T-cell (primary cell): ENCODE measurements around the gene GPR45. TPM values are rescaled to one million over a fixed set of nuclear protein-coding genes. Genes with fewer than 3 reads are reported as not detected.

Source experiments
- ATAC-seq, 4 experiments: fragments of 200-7000 bp in 3 of 4; fragments of 150-1000 bp in 1 of 4; cut with Tn5 transposase; replicated peaks in 1 of 4; 1 replicate in 3 of 4; 2 replicates in 1 of 4; pipeline ENCODE4 v1.10.0; 2021; ENCODE audit warnings: moderate library complexity in 3 of 4, mild to moderate bottlenecking in 2 of 4, moderate number of reproducible peaks in 1 of 4
- CTCF ChIA-PET, 2 donors: fragments of 300-600 bp; sonication (Branson Sonifier 250); formaldehyde crosslinking; loops; one replicate each; lab custom pipeline; 2022; ENCODE audit warnings: antibody characterized with exemption in 2 of 2; lab: Charles Lee
- POLR2A ChIA-PET, 2 donors: fragments of 300-600 bp; sonication (Branson Sonifier 250); formaldehyde crosslinking; loops; one replicate each; lab custom pipeline; 2022; ENCODE audit warnings: antibody characterized with exemption in 2 of 2; lab: Charles Lee
- DNase-seq, 35 experiments: peaks; one replicate each; pipeline versions ENCODE4 v3.0.0 to v3.0.0-alpha.2; 2013 to 2023
- H3K27ac ChIP-seq: one replicate; pipeline ENCODE4 v1.5.1; 2013; ENCODE audit warnings: low read length
- H3K27me3 ChIP-seq, 2 experiments: replicated peaks in 1 of 2; 1 replicate in 1 of 2; 2 replicates in 1 of 2; pipeline versions ENCODE4 v1.6.1 to v1.7.0; 2013; ENCODE audit warnings: low read length in 1 of 2, mixed read lengths in 1 of 2; ENCODE audit not compliant: control insufficient read depth in 2 of 2, insufficient read depth in 2 of 2; ENCODE audit errors: extremely low read depth in 1 of 2
- H3K36me3 ChIP-seq, 2 donors: 1 replicate in 1 of 2; 2 replicates in 1 of 2; pipeline versions ENCODE4 v1.6.1 to v1.7.0; 2013; ENCODE audit warnings: low read length in 1 of 2; ENCODE audit not compliant: control insufficient read depth in 2 of 2, insufficient read depth in 1 of 2; ENCODE audit errors: extremely low read depth in 1 of 2
- H3K4me1 ChIP-seq, 2 experiments: 1 replicate in 1 of 2; 2 replicates in 1 of 2; pipeline versions ENCODE4 v1.6.1 to v1.7.0; 2013; ENCODE audit warnings: low read length in 2 of 2, mixed read lengths in 1 of 2; ENCODE audit not compliant: insufficient read depth in 2 of 2, control insufficient read depth in 1 of 2; ENCODE audit errors: extremely low read depth in 1 of 2
- H3K4me3 ChIP-seq, 2 donors: 1 replicate in 1 of 2; 2 replicates in 1 of 2; pipeline versions ENCODE4 v1.5.1 to v1.7.0; 2013; ENCODE audit warnings: mild to moderate bottlenecking in 2 of 2, low read length in 1 of 2, moderate library complexity in 1 of 2; ENCODE audit not compliant: control insufficient read depth in 1 of 2; ENCODE audit errors: extremely low read depth in 1 of 2
- H3K9me3 ChIP-seq: 2 replicates; pipeline ENCODE4 v1.7.0; 2013
- H3K27ac Mint-ChIP-seq, 2 donors: one replicate each; pipeline ENCODE4 v1.8.0; 2020 to 2021; ENCODE audit warnings: mild to moderate bottlenecking in 2 of 2, mixed read lengths in 2 of 2
- H3K27me3 Mint-ChIP-seq, 2 donors: one replicate each; pipeline ENCODE4 v1.8.0; 2021 to 2022; ENCODE audit warnings: mixed read lengths in 2 of 2
- H3K36me3 Mint-ChIP-seq: one replicate; pipeline ENCODE4 v1.8.0; 2021; ENCODE audit warnings: mixed read lengths
- H3K4me1 Mint-ChIP-seq, 3 donors: one replicate each; pipeline ENCODE4 v1.8.0; 2020 to 2022; ENCODE audit warnings: mixed read lengths in 3 of 3, mild to moderate bottlenecking in 1 of 3
- H3K4me3 Mint-ChIP-seq, 3 donors: one replicate each; pipeline ENCODE4 v1.8.0; 2020 to 2022; ENCODE audit warnings: mild to moderate bottlenecking in 3 of 3, mixed read lengths in 3 of 3, moderate library complexity in 3 of 3
- H3K9me3 Mint-ChIP-seq, 3 donors: one replicate each; pipeline ENCODE4 v1.8.0; 2020 to 2022; ENCODE audit warnings: mixed read lengths in 3 of 3
- WGBS: methylation state at CpG from one replicate; pipeline ENCODE4 v1.1.5; 2013; ENCODE audit warnings: missing lambda C conversion rate; ENCODE audit not compliant: insufficient coverage; 5-methylcytosine and 5-hydroxymethylcytosine counted together
- total RNA-seq, 35 experiments: library from RNA in 6 of 35; stranded (reverse) in 6 of 35; fragments of 120-200 nt in 1 of 35; gene quantifications; one replicate each; pipeline versions ENCODE4 v1.2.1 to v1.2.4 and lab custom pipeline; 2013 to 2026

Gene GPR45
- total RNA-seq, 5 donors from 2014 or later (not counting 1 experiment from before 2014, with no cell fraction given), result not detected

GRCh38 chr2:105231232-105231619, 10.3 kb upstream of the GPR45 start:
- Histone ChIP-seq H3K36me3 (no peaks in the 10 kb centered on the region), H3K9me3 (no peaks in the 10 kb centered on the region), H3K27ac (no peak overlapping the region), H3K4me3 (no peak overlapping the region), H3K27me3 (peaks cover 0 to 3% of the 10 kb centered on the region in 2 experiments), H3K4me1 (no peaks in the 10 kb centered on the region)
- peaks cover 0 to 9% (median 4%) of the 10 kb centered on the region in 3 donors for H3K4me1 Mint-ChIP-seq
- H3K9me3 Mint-ChIP-seq, result no peaks in the 10 kb centered on the region
- peaks cover 6 to 7% of the 10 kb centered on the region in 2 donors for H3K27me3 Mint-ChIP-seq
- ChIA-PET POLR2A (no interaction called here), CTCF (interaction anchor here in 1 of 2 donors (1.1 kb wide), 1 partner anchor 116 kb away, joined by 3 read pairs; no protein-coding TSS in a partner anchor)
- H3K36me3 Mint-ChIP-seq, result no peaks in the 10 kb centered on the region
- WGBS, result no CpG with 5 or more reads among the region's 3 CpGs
- no peak for DNase-seq
- H3K27ac Mint-ChIP-seq, result no peak overlapping the region
- ATAC-seq, result no peak
- no peak overlapping the region for H3K4me3 Mint-ChIP-seq

- POLR2A ChIA-PET, result no interaction called here
- Histone ChIP-seq H3K27ac (no peak overlapping the region), H3K27me3 (peaks cover 0 to 16% of the 10 kb centered on the region in 2 experiments), H3K4me3 (no peak overlapping the region), H3K4me1 (peaks cover 0 to 8% of the 10 kb centered on the region in 2 experiments), H3K36me3 (no peaks in the 10 kb centered on the region), H3K9me3 (no peaks in the 10 kb centered on the region)
- no peaks in the 10 kb centered on the region for H3K9me3 Mint-ChIP-seq
- DNase-seq (peak in 33 of 35 experiments; percentile 4 to 71 (median 39)), ATAC-seq (peak; percentile 22 to 63 (median 54))
- H3K4me1 Mint-ChIP-seq, result peaks cover 5 to 25% (median 21%) of the 10 kb centered on the region in 3 donors
- H3K36me3 Mint-ChIP-seq, result no peaks in the 10 kb centered on the region
- WGBS, result 11% methylated on average over 7 of the region's 12 CpGs
- peaks cover 0 to 4% of the 10 kb centered on the region in 2 donors for H3K27me3 Mint-ChIP-seq
- no peak overlapping the region for H3K4me3 Mint-ChIP-seq
- H3K27ac Mint-ChIP-seq, result no peak overlapping the region
- CTCF ChIA-PET, result interaction anchor here (0.8 to 6.7 kb wide), 4 partner anchors 11 to 121 kb away, joined by 3 to 46 read pairs (median 20); no protein-coding TSS in a partner anchor
Observed at GRCh38 chr2:105235388-105236059, 6.0 kb upstream of the GPR45 start.

GRCh38 chr2:105236060-105236424, 5.5 kb upstream of the GPR45 start:
- Mint-ChIP-seq H3K27me3 (no peaks in the 10 kb centered on the region), H3K27ac (no peak overlapping the region), H3K9me3 (no peaks in the 10 kb centered on the region), H3K4me1 (peaks cover 5 to 25% (median 21%) of the 10 kb centered on the region in 3 donors), H3K36me3 (no peaks in the 10 kb centered on the region), H3K4me3 (peak overlapping the region in 1 of 3 donors; percentile 54)
- no peak for ATAC-seq
- Histone ChIP-seq H3K4me1 (peaks cover 0 to 8% of the 10 kb centered on the region in 2 experiments), H3K27me3 (peaks cover 0 to 16% of the 10 kb centered on the region in 2 experiments), H3K9me3 (no peaks in the 10 kb centered on the region), H3K27ac (no peak overlapping the region), H3K4me3 (no peak overlapping the region), H3K36me3 (no peaks in the 10 kb centered on the region)
- ChIA-PET POLR2A (no interaction called here), CTCF (interaction anchor here (0.8 to 6.7 kb wide), 4 partner anchors 11 to 121 kb away, joined by 3 to 46 read pairs (median 20); no protein-coding TSS in a partner anchor)
- no peak for DNase-seq
- WGBS, result 40% methylated on average over 1 of the region's 5 CpGs

- Histone ChIP-seq H3K27me3 (peaks cover 0 to 19% of the 10 kb centered on the region in 2 experiments), H3K4me1 (peaks cover 0 to 8% of the 10 kb centered on the region in 2 experiments), H3K27ac (no peak overlapping the region), H3K9me3 (no peaks in the 10 kb centered on the region), H3K36me3 (no peaks in the 10 kb centered on the region), H3K4me3 (no peak overlapping the region)
- ATAC-seq, result peak in 1 of 4 experiments; percentile 61
- peaks cover 0 to 3% of the 10 kb centered on the region in 2 donors for H3K27me3 Mint-ChIP-seq
- peak in 7 of 35 experiments; percentile 1 to 15 (median 8) for DNase-seq
- ChIA-PET POLR2A (no interaction called here), CTCF (interaction anchor here (0.7 to 6.7 kb wide), 5 partner anchors 12 to 415 kb away, joined by 4 to 46 read pairs (median 7); no protein-coding TSS in a partner anchor)
- WGBS, result 64% methylated on average over 21 of the region's 41 CpGs
- H3K4me1 Mint-ChIP-seq, result peaks cover 5 to 25% (median 21%) of the 10 kb centered on the region in 3 donors
- H3K9me3 Mint-ChIP-seq, result no peaks in the 10 kb centered on the region
- H3K36me3 Mint-ChIP-seq, result no peaks in the 10 kb centered on the region
- no peak overlapping the region for H3K27ac Mint-ChIP-seq
- H3K4me3 Mint-ChIP-seq, result peak overlapping the region in 1 of 3 donors; percentile 54
Observed at GRCh38 chr2:105237045-105237765, 4.3 kb upstream of the GPR45 start.

GRCh38 chr2:105238664-105239240, 2.8 kb upstream of the GPR45 start:
- no peak overlapping the region for H3K4me3 ChIP-seq
- CTCF ChIA-PET, result interaction anchor here (0.6 to 6.7 kb wide), 9 partner anchors 11 to 748 kb away, joined by 3 to 46 read pairs (median 7); no protein-coding TSS in a partner anchor
- no peak for ATAC-seq
- no peak for DNase-seq
- Mint-ChIP-seq H3K4me1 (peaks cover 5 to 25% (median 21%) of the 10 kb centered on the region in 3 donors), H3K4me3 (no peak overlapping the region), H3K36me3 (no peaks in the 10 kb centered on the region), H3K27me3 (peaks cover 0 to 3% of the 10 kb centered on the region in 2 donors), H3K27ac (no peak overlapping the region), H3K9me3 (no peaks in the 10 kb centered on the region)
- POLR2A ChIA-PET, result no interaction called here
- peaks cover 0 to 27% of the 10 kb centered on the region in 2 experiments for H3K27me3 ChIP-seq
- H3K27ac ChIP-seq, result no peak overlapping the region
- 88% methylated on average over 11 of the region's 14 CpGs for WGBS
- H3K9me3 ChIP-seq, result no peaks in the 10 kb centered on the region
- H3K36me3 ChIP-seq, result no peaks in the 10 kb centered on the region
- H3K4me1 ChIP-seq, result peaks cover 0 to 8% of the 10 kb centered on the region in 2 experiments

- H3K27ac ChIP-seq, result no peak overlapping the region
- ChIA-PET CTCF (interaction anchor here (0.7 to 6.7 kb wide), 4 partner anchors 13 to 1356 kb away, joined by 3 to 46 read pairs (median 4); no protein-coding TSS in a partner anchor), POLR2A (no interaction called here)
- Mint-ChIP-seq H3K27ac (no peak overlapping the region), H3K27me3 (peaks cover 0 to 3% of the 10 kb centered on the region in 2 donors), H3K9me3 (no peaks in the 10 kb centered on the region), H3K4me3 (no peak overlapping the region), H3K36me3 (no peaks in the 10 kb centered on the region), H3K4me1 (peaks cover 5 to 25% (median 21%) of the 10 kb centered on the region in 3 donors)
- peaks cover 0 to 8% of the 10 kb centered on the region in 2 experiments for H3K4me1 ChIP-seq
- no peaks in the 10 kb centered on the region for H3K9me3 ChIP-seq
- peaks cover 0 to 27% of the 10 kb centered on the region in 2 experiments for H3K27me3 ChIP-seq
- WGBS, result no CpG with 5 or more reads among the region's 2 CpGs
- H3K4me3 ChIP-seq, result no peak overlapping the region
- ATAC-seq (no peak), DNase-seq (no peak)
- H3K36me3 ChIP-seq, result no peaks in the 10 kb centered on the region
Observed at GRCh38 chr2:105239924-105240323, 1.6 kb upstream of the GPR45 start.
